NCI-H82 (cell line): ENCODE results near the gene MMS19.
A peak's percentile ranks its signal among the peaks of the same experiment; 100 is the strongest.
"Not testable (repeated sequence)": the region's sequence is repeated elsewhere in the genome, so short reads cannot be mapped to it uniquely, and the experiment has no call there.

Source experiments
- DNase-seq: peaks from one replicate; lab custom pipeline; 2025; lab: John Stamatoyannopoulos, UW

MMS19 gene

GRCh38 chr10:97499561-97500296 is 1.5 kb upstream of the MMS19 start:
- peak; percentile 48 for DNase-seq

GRCh38 chr10:97498841-97499560 is 779 bp upstream of the MMS19 start, which contains the start of gene UBTD1:
Gene UBTD1 (plus strand): TSS chr10:97498924. CDS start chr10:97499204, 280 bp downstream.
- peak; percentile 48 for DNase-seq

DNA sequence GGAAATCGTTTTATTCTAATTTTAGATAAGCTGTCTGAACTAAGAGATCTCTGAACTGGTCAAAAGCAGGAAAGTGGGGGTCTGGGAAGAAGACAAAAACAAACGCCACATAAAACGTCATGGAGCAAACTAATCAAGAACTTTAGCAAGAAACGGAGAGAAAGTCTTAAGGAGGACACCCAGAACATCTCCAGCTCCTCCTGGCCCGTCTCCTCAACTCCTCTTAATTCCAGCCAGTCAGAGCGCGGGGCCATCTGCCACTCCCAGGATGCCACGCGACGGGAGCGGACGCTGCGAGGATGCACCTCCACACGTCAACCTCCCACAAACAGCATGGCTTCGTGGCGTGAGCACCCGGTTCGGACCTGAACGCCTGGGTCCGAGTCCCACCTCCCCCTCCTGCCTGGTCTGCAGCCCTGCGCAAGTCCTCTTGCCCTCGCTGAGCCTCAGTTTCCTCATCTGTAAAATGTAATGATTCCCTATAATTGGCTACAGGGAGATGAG is 598 bp downstream of the MMS19 start:
- peak; percentile 90 for DNase-seq

DNA sequence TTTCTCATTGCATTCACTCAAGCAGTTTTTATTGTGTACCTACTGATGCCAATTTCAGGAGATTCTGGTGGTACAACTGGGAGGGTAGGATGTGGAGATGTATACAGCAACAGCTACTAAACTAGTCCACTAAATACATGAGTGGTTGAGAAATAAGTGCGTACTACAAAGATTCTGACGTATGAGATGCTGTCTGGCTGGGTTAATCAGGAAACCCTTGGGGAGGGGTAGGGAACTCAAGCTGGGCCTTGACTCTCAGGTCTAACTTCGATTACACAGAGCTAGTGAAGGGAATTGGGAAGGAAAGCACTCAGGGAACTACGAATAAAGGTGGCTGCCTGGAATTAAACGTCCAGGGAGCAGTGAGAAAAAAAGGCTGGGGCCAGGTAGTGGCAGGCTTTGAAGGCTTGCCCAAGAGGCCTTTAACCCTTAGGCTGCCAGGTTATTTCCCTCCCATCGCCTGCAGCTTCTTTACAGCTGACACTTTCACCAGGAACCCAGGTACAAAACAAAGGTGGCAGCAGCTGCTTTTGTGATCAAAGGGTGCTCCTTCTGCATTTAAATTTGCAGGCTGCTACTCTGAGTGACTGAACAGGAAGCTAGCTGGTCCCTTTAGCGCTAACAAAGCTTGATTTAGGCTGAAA is 3.2 kb downstream of the MMS19 start:
- DNase-seq: no peak

DNA sequence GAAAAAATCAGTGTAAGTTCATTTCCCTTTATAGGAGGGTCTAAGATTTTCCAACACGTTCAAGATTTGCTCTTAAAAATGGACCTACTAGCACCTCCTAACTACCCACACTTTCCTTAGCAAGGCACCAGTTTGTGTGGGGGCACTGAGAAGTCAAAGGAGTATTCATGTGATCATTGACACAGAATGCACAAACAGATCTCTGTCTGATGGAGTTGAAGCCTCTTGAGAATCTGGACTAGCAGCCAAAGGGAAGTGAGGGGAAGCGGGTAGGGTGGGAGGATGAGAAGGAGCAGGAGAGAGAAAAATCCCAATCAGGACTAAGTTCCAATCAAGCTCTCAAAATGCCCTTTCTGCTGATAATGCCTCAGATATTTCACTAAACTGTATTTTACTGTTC is 4.1 kb downstream of the MMS19 start:
- no peak for DNase-seq

GRCh38 chr10:97490592-97490991 is 7.6 kb downstream of the MMS19 start:
- no peak for DNase-seq

DNA sequence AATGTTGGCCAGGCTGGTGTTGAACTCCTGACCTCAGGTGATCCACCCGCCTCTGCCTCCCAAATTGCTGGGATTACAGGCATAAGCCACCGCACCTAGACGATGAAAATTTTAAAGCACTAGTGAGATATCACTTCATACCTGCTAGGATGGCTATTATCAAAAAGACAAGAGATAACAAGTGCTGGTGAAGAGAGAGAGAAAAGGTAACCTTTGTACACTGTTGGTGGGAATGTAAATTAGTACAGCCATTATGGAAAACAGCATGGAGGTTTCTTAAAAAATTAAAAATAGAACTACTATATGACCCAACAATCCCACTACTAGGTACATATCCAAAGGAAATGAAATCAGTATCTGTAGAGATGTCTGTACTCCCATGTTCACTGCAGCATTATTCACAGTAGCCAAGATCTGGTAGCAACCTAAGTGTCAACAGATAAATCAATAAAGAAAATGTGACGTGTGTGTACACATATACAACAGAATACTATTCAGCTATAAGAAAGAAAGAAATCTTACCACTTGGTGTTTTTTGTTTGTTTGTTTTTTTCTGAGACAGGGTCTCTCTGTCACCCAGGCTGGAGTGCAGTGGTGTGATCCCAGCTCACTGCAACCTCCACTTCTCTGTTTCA is 12.5 kb downstream of the MMS19 start:
- no peak for DNase-seq

- DNase-seq: no peak
Observed at GRCh38 chr10:97483921-97484320, 14.3 kb downstream of the MMS19 start.

- no peak for DNase-seq
Observed at GRCh38 chr10:97483506-97483905, 14.7 kb downstream of the MMS19 start.

GRCh38 chr10:97482381-97482780 is 15.8 kb downstream of the MMS19 start:
- no peak for DNase-seq

GRCh38 chr10:97481071-97481470 is 17.2 kb downstream of the MMS19 start:
- no peak for DNase-seq

GRCh38 chr10:97479939-97480338 is 18.3 kb downstream of the MMS19 start:
- DNase-seq: peak; percentile 50

DNA sequence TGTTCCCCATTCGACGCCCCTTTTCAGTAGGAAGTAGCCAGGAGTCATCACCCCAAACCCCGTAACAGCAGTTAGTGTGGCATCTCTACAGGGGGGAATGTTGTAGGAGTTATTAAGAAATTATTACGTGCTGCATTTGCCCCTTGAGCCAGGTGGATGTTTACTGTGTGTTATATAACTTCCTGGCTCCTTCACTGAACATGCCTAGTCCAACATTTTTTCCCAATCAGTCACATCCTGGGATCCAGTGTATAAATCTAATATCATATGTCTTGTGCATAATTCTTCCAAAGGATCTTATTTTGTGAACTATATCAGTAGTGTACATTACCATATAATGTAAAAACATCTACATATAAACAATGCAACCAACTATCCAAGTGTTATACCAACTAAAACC is 18.8 kb downstream of the MMS19 start:
- not testable (repeated sequence) for DNase-seq

GRCh38 chr10:97475936-97476594 is 22.2 kb downstream of the MMS19 start:
- no peak for DNase-seq

GRCh38 chr10:97474918-97475317 is 23.3 kb downstream of the MMS19 start:
- no peak for DNase-seq

- not testable (repeated sequence) for DNase-seq
Observed at GRCh38 chr10:97468781-97469180, 29.4 kb downstream of the MMS19 start.

- no peak for DNase-seq
Observed at GRCh38 chr10:97468162-97468561, 30.1 kb downstream of the MMS19 start.

- no peak for DNase-seq
Observed at GRCh38 chr10:97466755-97467154, 31.5 kb downstream of the MMS19 start.

GRCh38 chr10:97465982-97466381 is 32.2 kb downstream of the MMS19 start:
- no peak for DNase-seq

DNA sequence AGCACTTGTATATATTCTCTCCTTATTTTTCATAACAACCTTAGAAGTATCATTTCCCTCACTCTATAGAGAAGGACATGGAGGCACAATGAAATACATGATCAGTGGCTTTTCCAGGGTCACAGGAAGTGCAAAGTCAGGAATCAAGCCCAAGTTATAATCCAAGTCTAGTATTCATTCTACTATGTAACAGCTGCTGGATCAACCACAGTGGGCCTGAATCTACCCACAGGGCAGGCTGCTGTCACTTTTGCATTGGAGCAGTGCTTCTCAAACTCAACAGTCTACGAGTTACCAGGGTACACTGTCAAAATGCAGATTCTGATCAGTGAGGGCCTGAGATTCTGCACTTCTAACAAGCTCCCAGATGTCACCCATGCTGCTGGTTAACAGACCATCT is 34.0 kb downstream of the MMS19 start:
- DNase-seq: no peak

DNA sequence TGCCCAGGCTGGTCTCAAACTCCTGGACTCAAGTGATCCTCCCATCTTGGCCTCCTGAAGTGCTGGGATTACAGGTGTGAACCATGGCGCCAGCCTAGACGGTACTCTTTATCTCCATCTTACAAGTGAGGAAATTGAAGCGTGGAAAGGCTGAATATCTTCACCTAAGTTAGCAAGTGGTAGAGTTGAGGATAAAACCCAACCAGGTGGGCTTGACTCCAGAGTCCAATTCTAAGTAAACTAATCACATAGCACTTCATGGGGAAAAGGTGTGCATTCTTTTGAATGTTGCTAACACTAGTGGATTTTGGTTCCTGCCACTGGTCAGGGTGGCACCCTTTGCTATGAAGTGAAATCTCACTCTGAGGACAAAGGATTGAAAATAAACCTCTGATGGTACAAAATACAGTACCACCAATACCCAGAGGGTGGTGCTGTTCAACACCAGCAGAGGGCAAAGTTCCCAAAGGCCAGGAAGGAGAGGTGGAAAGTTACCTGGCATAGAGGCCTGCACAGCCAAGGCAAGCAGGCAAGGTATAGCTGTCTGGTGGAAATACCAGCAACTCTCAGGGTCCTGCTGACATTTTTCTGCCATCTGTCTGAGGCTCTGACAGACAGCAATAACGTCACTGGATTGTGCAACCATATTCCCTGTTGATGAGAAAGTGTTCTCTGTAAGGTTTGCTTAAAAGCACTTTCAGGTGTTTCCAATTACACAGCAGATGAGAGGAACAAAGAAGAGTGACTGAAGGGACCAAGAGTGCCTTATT is 34.7 kb downstream of the MMS19 start:
- DNase-seq: peak; percentile 62
